ENCODE results near the gene SDF4. TPM values are rescaled to one million over a fixed set of nuclear protein-coding genes. Genes with fewer than 3 reads are reported as not detected.

The SDF4 gene
- total and polyA plus RNA-seq, 2 of the 13 experiments (the other 11 are each of a cell fraction or from before 2014, with no cell fraction given): 80.8 to 107 TPM

DNA sequence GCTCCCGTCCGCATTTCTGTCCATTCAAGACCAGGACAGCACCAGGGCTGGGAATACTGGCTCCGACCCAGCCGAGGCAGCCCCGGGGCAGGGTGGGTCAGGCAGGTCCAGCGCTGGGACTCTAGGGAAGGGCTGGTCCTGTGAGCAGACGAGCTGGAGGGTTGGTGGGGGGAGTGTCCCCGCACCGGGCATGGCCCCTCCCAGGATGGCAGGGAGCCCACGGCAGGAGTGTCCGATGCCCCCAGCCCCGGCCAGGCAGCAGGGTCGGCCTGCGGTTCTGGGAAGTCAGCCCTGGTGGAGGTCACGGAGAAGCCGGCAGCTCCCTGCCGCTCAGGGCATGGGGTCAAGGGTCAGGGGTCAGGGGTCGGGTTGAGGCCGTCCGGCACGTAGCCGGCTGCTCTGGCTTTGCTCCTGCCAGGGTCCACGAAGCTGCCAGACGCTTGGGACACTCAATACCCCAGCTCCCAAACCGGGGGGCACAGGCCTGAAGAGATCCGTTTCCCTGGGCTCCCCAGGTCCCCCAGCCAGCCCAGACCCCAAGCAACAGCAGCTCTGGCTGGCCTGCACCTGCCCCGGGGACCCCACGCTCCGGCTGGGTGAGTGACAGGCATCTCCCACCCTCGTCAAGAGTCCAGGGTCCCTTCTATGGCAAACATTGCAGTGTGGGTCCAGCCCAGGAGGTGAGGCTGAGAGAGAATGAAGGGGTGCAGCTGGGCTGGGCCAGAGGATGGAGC lies 8.0 kb upstream of the SDF4 start:
- Histone ChIP-seq H3K4me2 (ENCODE audit: low read depth, low read length) (peak overlapping the region; percentile 87), H3K27ac (ENCODE audit: extremely low read length, insufficient read depth, low read length) (peak overlapping the region; percentile 53), H3K4me3 (replicated peaks in 1 of 3; ENCODE audit: insufficient read depth in 1 of 3, low read depth in 2 of 3, low read length in 3 of 3) (peak overlapping the region; percentile 39 to 80 (median 55)), H3K9me3 (ENCODE audit: low read length) (no peaks in the 10 kb centered on the region), H3K9ac (ENCODE audit: insufficient read depth, low read depth, low read length) (peak overlapping the region; percentile 55), H2AFZ (ENCODE audit: low read length) (no peak overlapping the region), H3K79me2 (ENCODE audit: insufficient read depth, low read length) (no peaks in the 10 kb centered on the region), H3K27me3 (ENCODE audit: control insufficient read depth in 1 of 2, insufficient read depth in 2 of 2, low read length in 2 of 2) (no peaks in the 10 kb centered on the region; a peak in 1 of 5 replicates), H3K4me1 (ENCODE audit: insufficient read depth, low read length) (peaks cover 71% of the 10 kb centered on the region), H4K20me1 (ENCODE audit: insufficient read depth, low read length) (no peaks in the 10 kb centered on the region), H3K36me3 (replicated peaks in 1 of 2; ENCODE audit: control insufficient read depth in 1 of 2, insufficient read depth in 2 of 2, low read length in 2 of 2) (no peaks in the 10 kb centered on the region)
- BruUV-seq (replicated peaks): no TSS peak
- ChIA-PET POLR2A (interaction anchor here (0.8 to 2.7 kb wide), 8 partner anchors 9 to 221 kb away, joined by 3 to 26 read pairs (median 4); partner anchors contain the start of gene UBE2J2), CTCF (ENCODE audit: low intra/inter-chr PET ratio, low total read pairs) (no interaction called here)
- FAIRE-seq (no peak), DNase-seq (ENCODE audit: low spot score) (peak; percentile 28), ATAC-seq (peak; percentile 4)
- in situ Hi-C loops (cut with HindIII; ENCODE audit: extremely low pct_ligation_motif_present, low pct_unique_long_range_greater_than_20kb) (no loop called here), intact Hi-C loops (cut with micrococcal nuclease; ENCODE audit: unreplicated experiment) (loop anchor here (10.0 kb wide), 2 partner anchors 65 to 235 kb away; partner anchors contain the start of genes HES4 and TTLL10)
- no CpG with 5 or more reads among the region's 30 CpGs for WGBS (ENCODE audit: low lambda C conversion rate)
- TF ChIP-seq PHF8 (CRISPR knock-in tag; IDR thresholded peaks at IDR 0.05): no peak; the same call in 1 of the 2 replicates
- TF ChIP-seq JUND (CRISPR knock-in tag; IDR thresholded peaks at IDR 0.05): no peak
- TF ChIP-seq TCF7 (IDR thresholded peaks at IDR 0.05; ENCODE audit: low read depth): no peak
- TF ChIP-seq ZFP82 (CRISPR knock-in tag; IDR thresholded peaks at IDR 0.05; ENCODE audit: borderline replicate concordance): no peak
- TF ChIP-seq ZNF232 (CRISPR knock-in tag; IDR thresholded peaks at IDR 0.05; ENCODE audit: borderline replicate concordance): peak; percentile 87; the same call in 1 of the 2 replicates
- no peak for TF ChIP-seq ZNF792 (CRISPR knock-in tag; IDR thresholded peaks at IDR 0.05)
- peak; percentile 56 for TF ChIP-seq HNF4A (CRISPR knock-in tag; IDR thresholded peaks at IDR 0.05)
- TF ChIP-seq FOXA1 (IDR thresholded peaks at IDR 0.05): no peak
- TF ChIP-seq FOXA1 (CRISPR knock-in tag; IDR thresholded peaks at IDR 0.05): no peak
- TF ChIP-seq NBN (conservative IDR thresholded peaks at IDR 0.05): no peak
- TF ChIP-seq ADNP (CRISPR knock-in tag; IDR thresholded peaks at IDR 0.05): no peak
- peak; percentile 87 for TF ChIP-seq ZBTB7B (CRISPR knock-in tag; IDR thresholded peaks at IDR 0.05)
- no peak for TF ChIP-seq TBL1XR1 (IDR thresholded peaks at IDR 0.05; ENCODE audit: borderline replicate concordance, low read length, partially characterized antibody)
- TF ChIP-seq, protein P1, sequence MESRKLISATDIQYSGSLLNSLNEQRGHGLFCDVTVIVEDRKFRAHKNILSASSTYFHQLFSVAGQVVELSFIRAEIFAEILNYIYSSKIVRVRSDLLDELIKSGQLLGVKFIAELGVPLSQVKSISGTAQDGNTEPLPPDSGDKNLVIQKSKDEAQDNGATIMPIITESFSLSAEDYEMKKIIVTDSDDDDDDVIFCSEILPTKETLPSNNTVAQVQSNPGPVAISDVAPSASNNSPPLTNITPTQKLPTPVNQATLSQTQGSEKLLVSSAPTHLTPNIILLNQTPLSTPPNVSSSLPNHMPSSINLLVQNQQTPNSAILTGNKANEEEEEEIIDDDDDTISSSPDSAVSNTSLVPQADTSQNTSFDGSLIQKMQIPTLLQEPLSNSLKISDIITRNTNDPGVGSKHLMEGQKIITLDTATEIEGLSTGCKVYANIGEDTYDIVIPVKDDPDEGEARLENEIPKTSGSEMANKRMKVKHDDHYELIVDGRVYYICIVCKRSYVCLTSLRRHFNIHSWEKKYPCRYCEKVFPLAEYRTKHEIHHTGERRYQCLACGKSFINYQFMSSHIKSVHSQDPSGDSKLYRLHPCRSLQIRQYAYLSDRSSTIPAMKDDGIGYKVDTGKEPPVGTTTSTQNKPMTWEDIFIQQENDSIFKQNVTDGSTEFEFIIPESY (CRISPR knock-in tag; IDR thresholded peaks at IDR 0.05): no peak
- TF ChIP-seq ZFX (CRISPR knock-in tag; IDR thresholded peaks at IDR 0.05; ENCODE audit: low read depth): peak; percentile 81
- no peak for TF ChIP-seq ZNF282 (IDR thresholded peaks at IDR 0.05; ENCODE audit: partially characterized antibody)
- TF ChIP-seq SKIL (CRISPR knock-in tag; IDR thresholded peaks at IDR 0.05; ENCODE audit: borderline replicate concordance): peak; percentile 82
- TF ChIP-seq ARNT2 (CRISPR knock-in tag; IDR thresholded peaks at IDR 0.05; ENCODE audit: low read depth): peak; percentile 67; the same call in 1 of the 2 replicates
- no peak; the same call in 1 of the 2 replicates for TF ChIP-seq ZNF839 (CRISPR knock-in tag; IDR thresholded peaks at IDR 0.05; ENCODE audit: borderline replicate concordance)
- TF ChIP-seq, protein P2, sequence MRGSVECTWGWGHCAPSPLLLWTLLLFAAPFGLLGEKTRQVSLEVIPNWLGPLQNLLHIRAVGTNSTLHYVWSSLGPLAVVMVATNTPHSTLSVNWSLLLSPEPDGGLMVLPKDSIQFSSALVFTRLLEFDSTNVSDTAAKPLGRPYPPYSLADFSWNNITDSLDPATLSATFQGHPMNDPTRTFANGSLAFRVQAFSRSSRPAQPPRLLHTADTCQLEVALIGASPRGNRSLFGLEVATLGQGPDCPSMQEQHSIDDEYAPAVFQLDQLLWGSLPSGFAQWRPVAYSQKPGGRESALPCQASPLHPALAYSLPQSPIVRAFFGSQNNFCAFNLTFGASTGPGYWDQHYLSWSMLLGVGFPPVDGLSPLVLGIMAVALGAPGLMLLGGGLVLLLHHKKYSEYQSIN (CRISPR knock-in tag; IDR thresholded peaks at IDR 0.05; ENCODE audit: borderline replicate concordance): no peak
- no peak for TF ChIP-seq ZNF530 (CRISPR knock-in tag; IDR thresholded peaks at IDR 0.05; ENCODE audit: low read depth)
